Measurements from ENCODE around the gene MNX1. TPM values are rescaled to one million over a fixed set of nuclear protein-coding genes. Genes with fewer than 3 reads are reported as not detected.

The MNX1 gene
- total RNA-seq, 1 donor = not detected

- no peak overlapping the region for H3K4me3 ChIP-seq (ENCODE audit: low read depth, low read length)
- no peak for TF ChIP-seq CTCF (IDR thresholded peaks at IDR 0.05; ENCODE audit: insufficient read depth, low read depth, low read length)
- DNase-seq (ENCODE audit: low read depth) = no peak
Observed at GRCh38 chr7:157019718-157020451, 9.4 kb upstream of the MNX1 start.

- H3K4me3 ChIP-seq (ENCODE audit: low read depth, low read length) = no peak overlapping the region
- no peak for TF ChIP-seq CTCF (IDR thresholded peaks at IDR 0.05; ENCODE audit: insufficient read depth, low read depth, low read length)
- DNase-seq (ENCODE audit: low read depth) = no peak
Observed at GRCh38 chr7:157018997-157019608, 8.6 kb upstream of the MNX1 start.

- no peak overlapping the region for H3K4me3 ChIP-seq (ENCODE audit: low read depth, low read length)
- no peak for DNase-seq (ENCODE audit: low read depth)
Observed at GRCh38 chr7:157018328-157018996, 8.0 kb upstream of the MNX1 start.

GRCh38 chr7:157017603-157018327 is 7.3 kb upstream of the MNX1 start:
- TF ChIP-seq CTCF (IDR thresholded peaks at IDR 0.05; ENCODE audit: insufficient read depth, low read depth, low read length) = no peak
- DNase-seq (ENCODE audit: low read depth) = no peak
- no peak overlapping the region for H3K4me3 ChIP-seq (ENCODE audit: low read depth, low read length)

More at GRCh38 chr7:157018328-157018996, 8.0 kb upstream of the MNX1 start:
- TF ChIP-seq CTCF (IDR thresholded peaks at IDR 0.05; ENCODE audit: insufficient read depth, low read depth, low read length) = no peak

GRCh38 chr7:157017149-157017548 is 6.7 kb upstream of the MNX1 start:
- no peak overlapping the region for H3K4me3 ChIP-seq (ENCODE audit: low read depth, low read length)
- DNase-seq (ENCODE audit: low read depth) = no peak
- TF ChIP-seq CTCF (IDR thresholded peaks at IDR 0.05; ENCODE audit: insufficient read depth, low read depth, low read length) = no peak

GRCh38 chr7:157016352-157017041 is 6.0 kb upstream of the MNX1 start:
- TF ChIP-seq CTCF (IDR thresholded peaks at IDR 0.05; ENCODE audit: insufficient read depth, low read depth, low read length) = no peak
- no peak for DNase-seq (ENCODE audit: low read depth)
- H3K4me3 ChIP-seq (ENCODE audit: low read depth, low read length) = no peak overlapping the region

Data from fibroblast of villous mesenchyme (primary cell).